Hypothalamus (tissue), 51 donors: ENCODE measurements around the gene STH.

Experiments
- DNase-seq, 51 donors: peaks; one replicate each; lab custom pipeline; 2025; lab: John Stamatoyannopoulos, UW

Gene STH

DNA sequence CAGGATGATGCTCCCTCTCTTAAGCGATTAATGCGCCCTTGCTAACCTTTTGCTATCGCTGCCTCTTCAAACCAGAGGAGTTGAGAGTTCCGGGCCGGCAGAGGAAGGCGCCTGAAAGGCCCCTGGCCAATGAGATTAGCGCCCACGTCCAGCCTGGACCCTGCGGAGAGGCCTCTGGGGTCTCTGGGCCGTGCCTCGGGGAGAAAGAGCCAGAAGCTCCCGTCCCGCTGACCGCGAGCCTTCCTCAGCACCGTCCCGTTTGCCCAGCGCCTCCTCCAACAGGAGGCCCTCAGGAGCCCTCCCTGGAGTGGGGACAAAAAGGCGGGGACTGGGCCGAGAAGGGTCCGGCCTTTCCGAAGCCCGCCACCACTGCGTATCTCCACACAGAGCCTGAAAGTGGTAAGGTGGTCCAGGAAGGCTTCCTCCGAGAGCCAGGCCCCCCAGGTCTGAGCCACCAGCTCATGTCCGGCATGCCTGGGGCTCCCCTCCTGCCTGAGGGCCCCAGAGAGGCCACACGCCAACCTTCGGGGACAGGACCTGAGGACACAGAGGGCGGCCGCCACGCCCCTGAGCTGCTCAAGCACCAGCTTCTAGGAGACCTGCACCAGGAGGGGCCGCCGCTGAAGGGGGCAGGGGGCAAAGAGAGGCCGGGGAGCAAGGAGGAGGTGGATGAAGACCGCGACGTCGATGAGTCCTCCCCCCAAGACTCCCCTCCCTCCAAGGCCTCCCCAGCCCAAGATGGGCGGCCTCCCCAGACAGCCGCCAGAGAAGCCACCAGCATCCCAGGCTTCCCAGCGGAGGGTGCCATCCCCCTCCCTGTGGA lies 16.0 kb upstream of the STH start:
- DNase-seq = no peak

- no peak for DNase-seq
Measured at GRCh38 chr17:45983614-45984310, 15.3 kb upstream of the STH start.

DNA sequence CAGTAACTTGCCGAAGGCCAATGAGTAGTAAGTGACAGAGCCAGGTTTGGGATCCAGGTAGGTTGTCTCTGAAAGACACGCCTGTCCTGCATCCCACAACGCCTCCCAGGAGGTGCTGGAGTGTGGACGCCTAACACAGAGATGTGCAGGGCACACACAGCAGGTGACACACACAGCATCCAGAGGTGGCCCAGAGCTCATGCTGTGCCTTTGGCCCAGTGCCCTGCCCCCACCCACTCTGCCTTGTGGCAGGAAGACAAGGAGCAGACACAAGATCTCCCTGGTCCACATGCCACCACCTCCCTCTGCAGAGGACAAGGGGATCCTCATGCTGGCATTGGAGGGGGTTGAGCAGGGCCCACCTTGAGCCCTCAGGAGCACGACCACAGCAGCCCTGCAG lies 14.7 kb upstream of the STH start:
- DNase-seq = no peak

- no peak for DNase-seq
Measured at GRCh38 chr17:45985447-45985846, 13.6 kb upstream of the STH start.

GRCh38 chr17:45986056-45986455 lies 13.0 kb upstream of the STH start:
- DNase-seq = no peak

DNA sequence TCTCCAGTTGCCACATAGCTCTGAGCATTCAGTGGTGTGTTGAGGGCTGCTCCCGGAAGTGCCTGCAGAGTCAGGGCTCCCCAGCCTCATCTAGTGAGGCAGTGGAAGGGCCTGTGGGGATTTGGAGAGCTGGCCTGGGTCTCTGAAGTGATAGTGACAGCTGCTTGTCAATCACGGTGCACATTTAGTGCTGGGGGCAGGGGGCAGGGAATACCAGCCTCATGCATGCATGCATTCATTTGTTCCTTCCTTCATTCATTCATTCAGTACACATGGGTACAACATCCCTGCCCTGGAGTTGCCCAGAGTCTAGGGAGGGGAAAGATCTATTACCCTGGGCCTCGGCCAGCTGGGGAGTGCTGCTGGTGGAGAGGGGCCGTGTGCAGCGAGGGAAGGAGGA lies 11.3 kb upstream of the STH start:
- no peak for DNase-seq

GRCh38 chr17:45989759-45990158 lies 9.3 kb upstream of the STH start:
- DNase-seq = no peak

GRCh38 chr17:45990886-45991285 lies 8.2 kb upstream of the STH start:
- no peak for DNase-seq

DNA sequence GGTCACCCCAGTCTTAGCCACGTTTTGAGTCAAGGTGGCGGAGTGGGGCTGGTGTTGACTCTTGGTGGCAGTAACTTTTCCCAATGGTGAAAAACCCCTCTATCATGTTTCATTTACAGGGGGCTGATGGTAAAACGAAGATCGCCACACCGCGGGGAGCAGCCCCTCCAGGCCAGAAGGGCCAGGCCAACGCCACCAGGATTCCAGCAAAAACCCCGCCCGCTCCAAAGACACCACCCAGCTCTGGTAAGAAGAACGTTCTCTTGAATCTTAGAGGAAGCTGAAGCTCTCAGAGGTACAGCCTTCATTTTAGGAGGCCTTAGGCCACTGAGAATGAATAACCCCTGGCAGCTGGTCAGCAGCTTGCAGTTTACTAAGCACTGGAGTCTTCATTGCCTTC lies 7.7 kb upstream of the STH start:
- no peak for DNase-seq

- peak in 12 of 51 donors; percentile 11 to 50 (median 30) for DNase-seq
Measured at GRCh38 chr17:45992175-45992574, 6.9 kb upstream of the STH start.

DNA sequence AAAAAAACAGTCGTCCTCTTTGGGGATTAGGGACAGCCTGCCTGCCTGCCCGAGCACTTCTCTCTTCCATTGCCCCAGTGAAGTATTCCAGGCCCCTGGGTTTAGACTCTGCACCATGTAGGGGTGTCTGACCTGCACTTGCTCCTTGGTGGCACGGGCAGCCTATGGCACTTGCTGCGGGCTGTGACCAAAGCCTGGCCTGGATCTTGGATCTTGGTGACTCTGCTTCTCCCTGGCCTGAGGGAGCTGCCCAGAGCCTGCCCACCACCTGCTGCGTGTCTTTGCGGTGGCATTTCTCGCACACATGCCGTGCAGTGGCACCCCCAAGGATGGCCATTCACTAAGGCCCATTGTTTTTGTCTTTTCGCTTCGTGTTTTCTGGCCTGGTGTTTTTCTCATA lies 6.1 kb upstream of the STH start:
- no peak for DNase-seq

DNA sequence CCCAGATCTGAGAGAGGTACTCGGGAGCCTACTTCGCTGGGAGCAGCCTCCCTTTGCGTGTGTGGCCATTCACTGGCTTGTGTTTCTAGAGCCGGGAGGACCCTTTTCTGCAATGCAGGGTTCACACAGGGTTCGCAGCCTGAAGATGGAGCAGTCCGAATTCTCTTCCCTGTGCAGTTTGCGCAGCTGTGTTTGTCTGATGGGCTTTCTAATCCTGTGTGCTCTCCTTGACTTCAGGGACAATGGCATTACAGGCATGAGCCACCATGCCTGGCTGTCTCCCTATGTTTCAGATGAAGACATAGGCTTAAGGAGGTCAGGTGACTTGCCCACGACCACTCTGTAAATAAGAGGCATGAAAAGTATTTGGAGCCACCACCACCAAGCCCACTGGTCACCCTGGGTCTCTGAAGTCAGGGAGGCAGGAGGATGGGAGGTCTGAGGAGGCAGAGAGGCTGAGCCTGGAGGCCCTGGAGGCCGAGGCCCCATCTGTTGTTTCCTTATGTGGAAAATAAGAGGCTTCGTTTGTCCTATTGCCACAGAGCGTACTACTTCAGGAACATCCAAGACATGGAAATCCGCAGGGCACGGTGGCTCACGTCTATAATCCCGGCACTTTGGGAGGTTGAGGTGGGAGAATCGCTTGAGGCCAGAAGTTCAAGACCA lies 5.0 kb upstream of the STH start:
- DNase-seq = no peak

DNA sequence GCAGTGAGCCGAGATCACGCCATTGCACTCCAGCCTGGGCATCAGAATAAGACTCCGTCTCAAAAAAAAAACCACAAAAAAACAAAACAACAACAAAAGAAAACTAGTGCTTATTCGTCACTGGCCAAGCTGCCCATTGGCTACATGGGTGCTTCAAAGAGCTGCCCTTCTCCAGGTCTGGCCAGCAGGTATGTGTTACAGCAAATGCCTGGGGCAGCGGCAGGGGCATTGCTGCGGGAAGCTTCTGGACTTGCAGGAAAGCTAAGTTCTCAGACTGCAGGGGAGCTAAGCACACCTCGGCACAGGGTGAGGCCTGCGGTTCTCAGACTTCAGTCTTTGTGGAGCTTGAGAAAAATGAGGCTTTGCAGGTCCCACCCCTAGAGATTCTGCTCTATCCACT lies 4.1 kb upstream of the STH start:
- no peak for DNase-seq

- no peak for DNase-seq
Measured at GRCh38 chr17:45995627-45996270, 3.3 kb upstream of the STH start.

GRCh38 chr17:45996282-45996937 lies 2.6 kb upstream of the STH start:
- DNase-seq = no peak

DNA sequence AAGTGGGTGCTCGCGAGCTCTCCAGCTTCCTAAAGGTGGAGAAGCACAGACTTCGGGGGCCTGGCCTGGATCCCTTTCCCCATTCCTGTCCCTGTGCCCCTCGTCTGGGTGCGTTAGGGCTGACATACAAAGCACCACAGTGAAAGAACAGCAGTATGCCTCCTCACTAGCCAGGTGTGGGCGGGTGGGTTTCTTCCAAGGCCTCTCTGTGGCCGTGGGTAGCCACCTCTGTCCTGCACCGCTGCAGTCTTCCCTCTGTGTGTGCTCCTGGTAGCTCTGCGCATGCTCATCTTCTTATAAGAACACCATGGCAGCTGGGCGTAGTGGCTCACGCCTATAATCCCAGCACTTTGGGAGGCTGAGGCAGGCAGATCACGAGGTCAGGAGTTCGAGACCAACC lies 1.9 kb upstream of the STH start:
- DNase-seq = no peak

GRCh38 chr17:45997624-45998023 lies 1.4 kb upstream of the STH start:
- DNase-seq = no peak

DNA sequence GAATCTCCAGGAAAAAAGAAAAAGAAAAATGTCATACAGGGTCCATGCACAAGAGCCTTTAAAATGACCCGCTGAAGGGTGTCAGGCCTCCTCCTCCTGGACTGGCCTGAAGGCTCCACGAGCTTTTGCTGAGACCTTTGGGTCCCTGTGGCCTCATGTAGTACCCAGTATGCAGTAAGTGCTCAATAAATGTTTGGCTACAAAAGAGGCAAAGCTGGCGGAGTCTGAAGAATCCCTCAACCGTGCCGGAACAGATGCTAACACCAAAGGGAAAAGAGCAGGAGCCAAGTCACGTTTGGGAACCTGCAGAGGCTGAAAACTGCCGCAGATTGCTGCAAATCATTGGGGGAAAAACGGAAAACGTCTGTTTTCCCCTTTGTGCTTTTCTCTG lies 845 bp downstream of the STH start:
- no peak for DNase-seq

DNA sequence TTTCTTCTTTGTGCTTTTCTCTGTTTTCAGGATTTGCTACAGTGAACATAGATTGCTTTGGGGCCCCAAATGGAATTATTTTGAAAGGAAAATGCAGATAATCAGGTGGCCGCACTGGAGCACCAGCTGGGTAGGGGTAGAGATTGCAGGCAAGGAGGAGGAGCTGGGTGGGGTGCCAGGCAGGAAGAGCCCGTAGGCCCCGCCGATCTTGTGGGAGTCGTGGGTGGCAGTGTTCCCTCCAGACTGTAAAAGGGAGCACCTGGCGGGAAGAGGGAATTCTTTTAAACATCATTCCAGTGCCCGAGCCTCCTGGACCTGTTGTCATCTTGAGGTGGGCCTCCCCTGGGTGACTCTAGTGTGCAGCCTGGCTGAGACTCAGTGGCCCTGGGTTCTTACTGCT lies 1.2 kb downstream of the STH start:
- DNase-seq = no peak

DNA sequence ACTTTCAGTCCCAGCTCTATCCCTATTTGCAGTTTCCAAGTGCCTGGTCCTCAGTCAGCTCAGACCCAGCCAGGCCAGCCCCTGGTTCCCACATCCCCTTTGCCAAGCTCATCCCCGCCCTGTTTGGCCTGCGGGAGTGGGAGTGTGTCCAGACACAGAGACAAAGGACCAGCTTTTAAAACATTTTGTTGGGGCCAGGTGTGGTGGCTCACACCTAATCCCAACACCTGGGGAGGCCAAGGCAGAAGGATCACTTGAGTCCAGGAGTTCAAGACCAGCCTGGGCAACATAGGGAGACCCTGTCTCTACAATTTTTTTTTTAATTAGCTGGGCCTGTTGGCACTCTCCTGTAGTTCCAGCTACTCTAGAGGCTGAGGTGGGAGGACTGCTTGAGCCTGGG lies 1.7 kb downstream of the STH start:
- DNase-seq = peak in 1 of 51 donors; percentile 32
